ENCODE measurements around the gene CHN2. TPM values are rescaled to one million over a fixed set of nuclear protein-coding genes. Genes with fewer than 3 reads are reported as not detected.

Gene CHN2
- total RNA-seq, 1 donor, result under 0.01 TPM

DNA sequence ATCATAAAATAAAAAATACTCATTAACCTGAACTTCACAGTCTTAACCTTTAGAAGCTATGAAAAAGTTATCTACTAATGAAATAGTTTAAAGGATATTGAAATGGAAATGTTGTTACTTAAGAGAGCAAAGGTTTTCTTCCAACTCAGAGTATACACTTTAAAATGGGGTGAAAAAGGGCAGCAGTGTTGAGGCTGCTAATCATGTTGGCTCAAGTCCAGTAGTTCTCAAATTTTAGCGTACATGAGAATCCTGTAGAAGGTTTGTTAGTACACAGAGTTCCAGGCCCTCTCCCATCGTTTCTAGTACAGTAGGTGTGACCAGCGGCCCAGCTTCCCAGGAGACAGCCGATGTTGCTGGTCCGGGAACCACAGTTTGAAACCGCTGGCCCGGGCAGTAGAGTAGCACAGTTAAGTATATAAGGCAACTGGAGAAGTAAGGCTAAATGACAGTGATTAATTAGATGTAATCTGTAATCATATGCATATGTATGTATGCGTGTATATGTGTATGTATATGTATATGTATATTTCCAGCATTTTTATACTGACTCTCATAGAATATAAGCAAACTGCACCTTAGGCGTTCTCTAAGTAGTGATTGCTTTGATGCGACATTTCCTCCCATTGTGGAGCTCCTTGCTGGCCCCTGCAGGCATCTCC, 221.8 kb downstream of the CHN2 start:
- TF ChIP-seq, protein P1, sequence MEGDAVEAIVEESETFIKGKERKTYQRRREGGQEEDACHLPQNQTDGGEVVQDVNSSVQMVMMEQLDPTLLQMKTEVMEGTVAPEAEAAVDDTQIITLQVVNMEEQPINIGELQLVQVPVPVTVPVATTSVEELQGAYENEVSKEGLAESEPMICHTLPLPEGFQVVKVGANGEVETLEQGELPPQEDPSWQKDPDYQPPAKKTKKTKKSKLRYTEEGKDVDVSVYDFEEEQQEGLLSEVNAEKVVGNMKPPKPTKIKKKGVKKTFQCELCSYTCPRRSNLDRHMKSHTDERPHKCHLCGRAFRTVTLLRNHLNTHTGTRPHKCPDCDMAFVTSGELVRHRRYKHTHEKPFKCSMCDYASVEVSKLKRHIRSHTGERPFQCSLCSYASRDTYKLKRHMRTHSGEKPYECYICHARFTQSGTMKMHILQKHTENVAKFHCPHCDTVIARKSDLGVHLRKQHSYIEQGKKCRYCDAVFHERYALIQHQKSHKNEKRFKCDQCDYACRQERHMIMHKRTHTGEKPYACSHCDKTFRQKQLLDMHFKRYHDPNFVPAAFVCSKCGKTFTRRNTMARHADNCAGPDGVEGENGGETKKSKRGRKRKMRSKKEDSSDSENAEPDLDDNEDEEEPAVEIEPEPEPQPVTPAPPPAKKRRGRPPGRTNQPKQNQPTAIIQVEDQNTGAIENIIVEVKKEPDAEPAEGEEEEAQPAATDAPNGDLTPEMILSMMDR (IDR thresholded peaks at IDR 0.05; ENCODE audit: insufficient read depth, low read depth, low read length), result no peak
- no peak for DNase-seq (ENCODE audit: low read depth)
- H3K4me3 ChIP-seq (ENCODE audit: low read depth, low read length), result no peak overlapping the region

DNA sequence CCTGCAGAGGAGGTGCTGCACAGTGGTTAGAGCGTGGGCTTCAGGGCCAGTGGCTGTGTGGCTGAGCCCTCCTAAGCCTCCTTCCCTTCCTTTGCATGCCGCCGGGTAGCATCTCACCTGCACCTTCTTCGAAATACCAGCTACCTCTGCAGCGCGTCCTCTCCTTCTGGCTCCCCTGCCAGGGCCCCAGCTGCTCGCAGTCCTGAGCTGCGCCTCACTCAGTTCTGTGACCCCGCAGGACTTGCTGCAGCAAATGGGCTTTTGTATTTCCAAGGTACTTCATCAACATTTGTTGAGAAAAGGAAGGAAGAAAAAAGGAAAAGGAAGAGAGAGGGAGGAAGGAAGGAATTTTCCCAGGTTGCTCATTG, 222.3 kb downstream of the CHN2 start:
- TF ChIP-seq, protein P1 (IDR thresholded peaks at IDR 0.05; ENCODE audit: insufficient read depth, low read depth, low read length), result no peak
- no peak overlapping the region for H3K4me3 ChIP-seq (ENCODE audit: low read depth, low read length)
- DNase-seq (ENCODE audit: low read depth), result no peak

DNA sequence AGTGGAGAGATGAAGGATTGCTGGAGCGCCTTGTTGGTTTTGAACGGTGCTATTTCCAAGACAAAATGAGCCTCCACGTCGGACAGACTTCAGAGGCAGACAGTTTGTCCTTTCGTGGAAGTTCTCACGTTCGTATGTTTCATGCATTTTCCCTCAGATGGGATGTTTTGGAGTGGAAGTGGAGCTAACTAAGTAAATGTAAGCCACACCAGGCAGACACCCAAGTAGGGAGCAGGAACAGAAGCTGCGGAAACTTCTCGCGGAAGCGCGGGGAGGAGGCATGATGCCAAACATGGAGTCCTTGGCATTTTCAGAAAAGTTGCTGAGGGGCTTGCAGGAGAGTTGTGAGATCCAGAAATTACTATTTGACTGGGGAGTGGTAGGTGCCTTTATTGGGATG, 223.5 kb downstream of the CHN2 start:
- no peak for DNase-seq (ENCODE audit: low read depth)
- no peak overlapping the region for H3K4me3 ChIP-seq (ENCODE audit: low read depth, low read length)
- TF ChIP-seq, protein P1 (IDR thresholded peaks at IDR 0.05; ENCODE audit: insufficient read depth, low read depth, low read length), result no peak

DNA sequence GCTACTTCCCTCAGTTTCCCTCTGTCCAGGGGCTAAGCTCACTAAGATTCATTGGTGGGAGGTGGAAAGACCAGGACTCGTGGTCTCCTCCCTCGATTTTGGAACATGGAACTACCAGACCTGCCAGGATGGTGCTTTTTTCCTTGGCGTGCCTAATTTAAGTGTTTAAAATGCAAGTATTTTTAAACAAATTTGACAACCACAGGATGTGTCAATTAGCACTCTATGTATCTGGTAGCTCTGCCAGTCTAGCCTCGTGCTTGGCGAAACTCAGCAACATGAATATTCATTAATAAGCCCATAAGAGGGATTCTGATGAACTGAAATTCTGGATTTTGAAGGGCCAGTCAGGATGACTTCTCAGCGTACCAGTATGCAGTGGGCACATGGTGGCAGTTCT, 224.1 kb downstream of the CHN2 start:
- TF ChIP-seq, protein P1 (IDR thresholded peaks at IDR 0.05; ENCODE audit: insufficient read depth, low read depth, low read length), result no peak
- H3K4me3 ChIP-seq (ENCODE audit: low read depth, low read length), result no peak overlapping the region
- DNase-seq (ENCODE audit: low read depth), result no peak

DNA sequence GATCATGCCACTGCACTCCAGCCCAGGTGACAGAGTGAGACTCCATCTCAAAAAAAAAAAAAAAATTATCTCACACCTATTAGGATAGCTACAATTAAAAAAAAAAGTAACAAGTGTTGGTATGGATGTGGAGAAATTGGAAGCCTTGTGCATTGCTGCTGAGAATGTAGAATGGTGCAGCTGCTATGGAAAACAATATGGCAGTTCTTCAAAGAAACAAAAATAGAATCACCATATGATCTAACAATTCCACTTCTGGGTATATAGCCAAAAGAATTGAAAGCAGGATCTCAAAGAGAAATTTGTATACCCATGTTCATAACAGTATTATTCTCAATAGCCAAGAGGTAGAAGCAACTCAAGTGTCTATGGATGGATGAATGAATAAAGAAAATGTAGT, 225.4 kb downstream of the CHN2 start:
- TF ChIP-seq, protein P1 (IDR thresholded peaks at IDR 0.05; ENCODE audit: insufficient read depth, low read depth, low read length), result no peak
- no peak for DNase-seq (ENCODE audit: low read depth)
- no peak overlapping the region for H3K4me3 ChIP-seq (ENCODE audit: low read depth, low read length)

DNA sequence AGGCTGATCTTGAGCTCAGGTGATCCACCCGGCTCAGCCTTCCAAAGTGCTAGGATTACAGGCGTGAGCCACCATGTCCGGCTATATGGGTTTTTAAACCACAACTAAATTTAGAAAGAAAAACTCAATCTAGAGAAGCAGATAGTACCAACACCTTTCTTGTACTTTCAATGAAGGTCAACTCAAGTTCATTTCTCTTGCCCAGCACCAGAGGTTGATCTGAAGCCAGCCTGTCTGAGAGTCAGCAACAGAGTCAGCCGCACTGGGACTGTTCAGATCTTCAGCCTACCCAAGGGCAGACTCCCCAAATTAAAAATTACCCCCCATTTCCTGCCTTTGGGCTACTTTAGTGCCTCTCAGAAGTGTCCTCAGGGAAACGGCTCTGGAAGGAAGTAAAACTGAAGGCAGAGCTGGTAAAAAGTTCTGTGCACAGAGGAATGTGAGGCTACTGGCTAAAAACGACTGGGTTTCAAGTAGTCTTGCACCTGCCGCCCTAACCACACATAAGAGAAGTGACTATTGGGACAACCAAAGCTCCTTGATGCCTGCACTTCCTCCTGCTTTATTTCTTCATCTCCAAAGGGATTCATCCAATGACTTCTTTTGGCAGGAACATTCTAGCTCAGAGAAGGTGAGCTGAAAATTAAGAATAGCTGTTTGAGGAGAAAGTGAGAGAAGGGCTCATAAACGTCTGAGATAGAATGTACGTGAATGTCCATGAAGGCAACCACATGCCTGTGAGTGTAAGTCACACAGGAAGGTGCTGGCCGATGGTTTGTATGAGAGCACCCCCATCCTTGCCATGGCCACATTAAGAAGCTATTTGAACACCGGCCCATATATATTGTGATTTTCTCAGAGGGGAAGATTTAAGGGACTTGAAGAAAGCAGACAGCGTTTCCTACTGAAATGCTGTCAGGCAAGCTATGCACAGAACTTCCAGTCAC, 226.7 kb downstream of the CHN2 start:
- TF ChIP-seq, protein P1 (IDR thresholded peaks at IDR 0.05; ENCODE audit: insufficient read depth, low read depth, low read length), result no peak
- H3K4me3 ChIP-seq (ENCODE audit: low read depth, low read length), result no peak overlapping the region
- DNase-seq (ENCODE audit: low read depth), result no peak

All from fibroblast of villous mesenchyme (primary cell).